Suprapubic skin (tissue), 4 donors: ENCODE results near the gene KLK3. TPM values are rescaled to one million over a fixed set of nuclear protein-coding genes. Genes with fewer than 3 reads are reported as not detected.

Experiments
- DNase-seq, 2 donors: peaks; one replicate each; pipeline ENCODE4 v3.0.0-alpha.2; 2019; ENCODE audit warnings: low spot score in 2 of 2
- H3K27ac ChIP-seq: fragments of 200-600 bp; sonication (generic); one replicate; pipeline ENCODE4 v1.5.1; 2019
- H3K27me3 ChIP-seq: fragments of 200-600 bp; sonication (generic); one replicate; pipeline ENCODE4 v1.5.1; 2019
- H3K36me3 ChIP-seq: fragments of 200-600 bp; sonication (generic); one replicate; pipeline ENCODE4 v1.5.1; 2019
- H3K4me1 ChIP-seq: fragments of 200-600 bp; sonication (generic); one replicate; pipeline ENCODE4 v1.5.1; 2019
- H3K4me3 ChIP-seq: fragments of 200-600 bp; sonication (generic); one replicate; pipeline ENCODE4 v1.5.1; 2019; ENCODE audit warnings: mild to moderate bottlenecking
- H3K9me3 ChIP-seq: fragments of 200-600 bp; sonication (generic); one replicate; pipeline ENCODE4 v1.5.1; 2019
- EP300 ChIP-seq: sonication (generic); formaldehyde crosslinking; IDR thresholded peaks from one replicate; pipeline ENCODE4 v1.6.1; 2017; ENCODE audit warnings: antibody characterized with exemption
- POLR2A ChIP-seq, 2 donors: fragments of 450-650 bp; IDR thresholded peaks; one replicate each; pipeline ENCODE4 v1.6.1; 2017; ENCODE audit warnings: antibody characterized with exemption in 2 of 2, mild to moderate bottlenecking in 2 of 2, moderate library complexity in 2 of 2
- POLR2AphosphoS5 ChIP-seq, 3 donors: sonication (generic); formaldehyde crosslinking; IDR thresholded peaks; one replicate each; pipeline ENCODE4 v1.6.1; 2017; ENCODE audit warnings: antibody characterized with exemption in 3 of 3
- WGBS: methylation state at CpG from one replicate; pipeline ENCODE4 v1.1.5; 2018; 5-methylcytosine and 5-hydroxymethylcytosine counted together
- total RNA-seq, 4 donors: library from RNA; depleted of rRNA; stranded (reverse); fragments of >200 nt; gene quantifications; one replicate each; pipeline ENCODE4 v1.1.0, GENCODE V29; 2016
- TF ChIP-seq, protein P1 (sequence below), 2 donors: fragments of 200-600 bp in 1 of 2; fragments of 450-650 bp in 1 of 2; sonication (generic) in 1 of 2; IDR thresholded peaks; one replicate each; pipeline ENCODE4 v1.5.1; 2016 to 2019; ENCODE audit warnings: antibody characterized with exemption in 2 of 2, mild to moderate bottlenecking in 1 of 2, moderate library complexity in 1 of 2

KLK3 gene
- total RNA-seq, 4 donors from 2014 or later, result 0.24 to 1.9 (median 0.67) TPM

DNA sequence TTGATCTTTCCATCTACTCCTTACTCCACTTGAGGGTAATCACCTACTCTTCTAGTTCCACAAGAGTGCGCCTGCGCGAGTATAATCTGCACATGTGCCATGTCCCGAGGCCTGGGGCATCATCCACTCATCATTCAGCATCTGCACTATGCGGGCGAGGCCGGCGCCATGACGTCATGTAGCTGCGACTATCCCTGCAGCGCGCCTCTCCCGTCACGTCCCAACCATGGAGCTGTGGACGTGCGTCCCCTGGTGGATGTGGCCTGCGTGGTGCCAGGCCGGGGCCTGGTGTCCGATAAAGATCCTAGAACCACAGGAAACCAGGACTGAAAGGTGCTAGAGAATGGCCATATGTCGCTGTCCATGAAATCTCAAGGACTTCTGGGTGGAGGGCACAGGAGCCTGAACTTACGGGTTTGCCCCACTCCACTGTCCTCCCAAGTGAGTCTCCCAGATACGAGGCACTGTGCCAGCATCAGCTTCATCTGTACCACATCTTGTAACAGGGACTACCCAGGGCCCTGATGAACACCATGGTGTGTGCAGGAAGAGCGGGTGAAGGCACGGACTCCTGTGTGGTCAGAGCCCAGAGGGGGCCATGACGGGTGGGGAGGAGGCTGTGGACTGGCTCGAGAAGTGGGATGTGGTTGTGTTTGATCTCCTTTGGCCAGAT lies 15.8 kb downstream of the KLK3 start:
- no peaks in the 10 kb centered on the region for H3K9me3 ChIP-seq
- 64% methylated on average over 24 of the region's 26 CpGs for WGBS
- no peak for DNase-seq
- H3K27ac ChIP-seq, result no peak overlapping the region
- TF ChIP-seq POLR2A (IDR thresholded peaks at IDR 0.05) (no peak), EP300 (no peak)
- TF ChIP-seq, protein P1, sequence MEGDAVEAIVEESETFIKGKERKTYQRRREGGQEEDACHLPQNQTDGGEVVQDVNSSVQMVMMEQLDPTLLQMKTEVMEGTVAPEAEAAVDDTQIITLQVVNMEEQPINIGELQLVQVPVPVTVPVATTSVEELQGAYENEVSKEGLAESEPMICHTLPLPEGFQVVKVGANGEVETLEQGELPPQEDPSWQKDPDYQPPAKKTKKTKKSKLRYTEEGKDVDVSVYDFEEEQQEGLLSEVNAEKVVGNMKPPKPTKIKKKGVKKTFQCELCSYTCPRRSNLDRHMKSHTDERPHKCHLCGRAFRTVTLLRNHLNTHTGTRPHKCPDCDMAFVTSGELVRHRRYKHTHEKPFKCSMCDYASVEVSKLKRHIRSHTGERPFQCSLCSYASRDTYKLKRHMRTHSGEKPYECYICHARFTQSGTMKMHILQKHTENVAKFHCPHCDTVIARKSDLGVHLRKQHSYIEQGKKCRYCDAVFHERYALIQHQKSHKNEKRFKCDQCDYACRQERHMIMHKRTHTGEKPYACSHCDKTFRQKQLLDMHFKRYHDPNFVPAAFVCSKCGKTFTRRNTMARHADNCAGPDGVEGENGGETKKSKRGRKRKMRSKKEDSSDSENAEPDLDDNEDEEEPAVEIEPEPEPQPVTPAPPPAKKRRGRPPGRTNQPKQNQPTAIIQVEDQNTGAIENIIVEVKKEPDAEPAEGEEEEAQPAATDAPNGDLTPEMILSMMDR (IDR thresholded peaks at IDR 0.05), result peak in 1 of 2 donors; percentile 8
- no peak overlapping the region for H3K4me3 ChIP-seq
- H3K36me3 ChIP-seq, result no peaks in the 10 kb centered on the region
- H3K27me3 ChIP-seq, result peaks cover 69% of the 10 kb centered on the region
- no peaks in the 10 kb centered on the region for H3K4me1 ChIP-seq

DNA sequence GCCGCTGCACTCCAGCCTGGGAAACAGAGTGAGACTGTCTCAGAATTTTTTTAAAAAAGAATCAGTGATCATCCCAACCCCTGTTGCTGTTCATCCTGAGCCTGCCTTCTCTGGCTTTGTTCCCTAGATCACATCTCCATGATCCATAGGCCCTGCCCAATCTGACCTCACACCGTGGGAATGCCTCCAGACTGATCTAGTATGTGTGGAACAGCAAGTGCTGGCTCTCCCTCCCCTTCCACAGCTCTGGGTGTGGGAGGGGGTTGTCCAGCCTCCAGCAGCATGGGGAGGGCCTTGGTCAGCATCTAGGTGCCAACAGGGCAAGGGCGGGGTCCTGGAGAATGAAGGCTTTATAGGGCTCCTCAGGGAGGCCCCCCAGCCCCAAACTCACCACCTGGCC lies 18.3 kb downstream of the KLK3 start, which contains the start of gene KLK2:
TSS of gene KLK2 (plus strand) at position 384 of the 400 bp plus-strand sequence. CDS start 35 bp downstream, outside the sequence.
- H3K9me3 ChIP-seq, result no peaks in the 10 kb centered on the region
- no peak within 1 kb of the TSS for H3K4me3 ChIP-seq
- H3K4me1 ChIP-seq, result no peaks in the 10 kb centered on the region
- TF ChIP-seq, protein P1 (IDR thresholded peaks at IDR 0.05), result no peak
- TF ChIP-seq EP300, result no peak
- no peak for TF ChIP-seq POLR2A (IDR thresholded peaks at IDR 0.05)
- TF ChIP-seq POLR2AphosphoS5 (IDR thresholded peaks at IDR 0.05), result no peak
- 56% methylated on average over 3 of the region's 3 CpGs for WGBS
- H3K27me3 ChIP-seq, result peaks cover 76% of the 10 kb centered on the region
- H3K27ac ChIP-seq, result no peak within 1 kb of the TSS
- no peaks in the 10 kb centered on the region for H3K36me3 ChIP-seq
- no peak for DNase-seq

DNA sequence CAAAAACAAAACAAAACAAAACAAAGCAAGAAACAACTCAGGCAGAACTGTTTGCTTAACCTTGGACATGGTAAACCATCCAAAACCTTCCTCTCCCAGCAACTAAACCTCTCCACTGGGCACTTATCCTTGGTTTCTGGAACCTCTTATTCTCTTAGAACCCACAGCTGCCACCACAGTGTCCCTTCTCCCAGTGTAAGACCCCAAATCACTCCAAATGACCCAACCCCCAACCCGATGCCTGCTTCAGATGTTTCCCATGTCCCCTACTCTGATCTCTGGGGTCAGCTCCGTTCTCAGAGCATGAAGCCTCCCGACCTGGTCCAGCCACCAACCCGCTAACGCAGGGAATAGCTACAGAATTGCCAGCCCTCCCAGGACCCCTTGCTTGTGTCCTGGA lies 19.5 kb downstream of the KLK3 start:
- Histone ChIP-seq H3K27ac (no peak overlapping the region), H3K9me3 (no peaks in the 10 kb centered on the region), H3K4me1 (no peaks in the 10 kb centered on the region), H3K4me3 (no peak overlapping the region), H3K36me3 (no peaks in the 10 kb centered on the region), H3K27me3 (peaks cover 73% of the 10 kb centered on the region)
- TF ChIP-seq POLR2A (IDR thresholded peaks at IDR 0.05) (no peak), POLR2AphosphoS5 (IDR thresholded peaks at IDR 0.05) (no peak), EP300 (no peak)
- TF ChIP-seq, protein P1 (IDR thresholded peaks at IDR 0.05), result no peak
- DNase-seq, result no peak
- WGBS, result 68% methylated on average over 5 of the region's 5 CpGs

DNA sequence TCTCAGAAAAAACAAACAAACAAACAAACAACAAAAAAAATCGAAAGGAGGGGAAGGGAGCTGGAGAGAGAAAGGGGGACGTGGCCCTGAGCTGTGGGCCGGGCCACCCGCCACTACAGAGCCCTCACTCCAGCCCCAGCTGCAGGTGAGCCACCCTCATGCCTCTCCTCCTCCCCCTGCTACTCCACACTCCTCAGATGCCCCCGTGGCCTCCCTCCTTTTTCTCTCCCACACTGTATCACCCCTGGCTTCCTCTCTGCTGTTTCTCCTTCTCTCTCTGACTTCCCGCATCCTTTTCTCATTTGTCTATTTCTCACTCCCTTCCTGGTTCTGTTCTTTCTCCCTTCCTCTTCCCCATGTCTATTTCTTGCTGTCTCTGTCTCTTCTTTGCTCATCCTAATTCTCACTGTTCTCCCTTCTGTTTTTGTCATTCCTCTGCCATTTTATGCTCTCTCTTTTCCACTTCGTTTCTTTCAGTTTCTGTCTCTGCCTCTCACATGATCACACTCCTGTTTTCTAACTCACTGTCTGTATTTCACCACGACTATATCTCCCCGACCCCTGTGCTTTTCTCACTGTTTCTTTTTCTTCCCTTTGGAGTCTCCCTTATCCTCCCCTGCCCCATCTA lies 21.2 kb downstream of the KLK3 start:
- Histone ChIP-seq H3K36me3 (no peaks in the 10 kb centered on the region), H3K4me3 (no peak overlapping the region), H3K4me1 (no peaks in the 10 kb centered on the region), H3K9me3 (no peaks in the 10 kb centered on the region), H3K27ac (no peak overlapping the region), H3K27me3 (peaks cover 67% of the 10 kb centered on the region)
- 39% methylated on average over 9 of the region's 9 CpGs for whole genome bisulfite sequencing
- TF ChIP-seq, protein P1 (IDR thresholded peaks at IDR 0.05), result no peak
- TF ChIP-seq POLR2A (IDR thresholded peaks at IDR 0.05), result no peak
- TF ChIP-seq EP300, result no peak
- TF ChIP-seq POLR2AphosphoS5 (IDR thresholded peaks at IDR 0.05), result no peak
- no peak for DNase-seq

DNA sequence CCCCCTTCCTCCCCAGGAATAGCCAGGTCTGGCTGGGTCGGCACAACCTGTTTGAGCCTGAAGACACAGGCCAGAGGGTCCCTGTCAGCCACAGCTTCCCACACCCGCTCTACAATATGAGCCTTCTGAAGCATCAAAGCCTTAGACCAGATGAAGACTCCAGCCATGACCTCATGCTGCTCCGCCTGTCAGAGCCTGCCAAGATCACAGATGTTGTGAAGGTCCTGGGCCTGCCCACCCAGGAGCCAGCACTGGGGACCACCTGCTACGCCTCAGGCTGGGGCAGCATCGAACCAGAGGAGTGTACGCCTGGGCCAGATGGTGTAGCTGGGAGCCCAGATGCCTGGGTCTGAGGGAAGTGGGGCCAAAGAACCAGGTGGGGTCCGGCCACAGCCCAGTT lies 21.7 kb downstream of the KLK3 start:
- Histone ChIP-seq H3K9me3 (no peaks in the 10 kb centered on the region), H3K4me3 (no peak overlapping the region), H3K4me1 (no peaks in the 10 kb centered on the region), H3K36me3 (no peaks in the 10 kb centered on the region), H3K27ac (no peak overlapping the region), H3K27me3 (peaks cover 67% of the 10 kb centered on the region)
- TF ChIP-seq EP300, result no peak
- no peak for TF ChIP-seq POLR2AphosphoS5 (IDR thresholded peaks at IDR 0.05)
- TF ChIP-seq, protein P1 (IDR thresholded peaks at IDR 0.05), result no peak
- no peak for TF ChIP-seq POLR2A (IDR thresholded peaks at IDR 0.05)
- no peak for DNase-seq
- 52% methylated on average over 3 of the region's 7 CpGs for WGBS
